KBM-7 (cell line): ENCODE results near the gene GALNT14.
"Not testable (repeated sequence)": the region's sequence is repeated elsewhere in the genome, so short reads cannot be mapped to it uniquely, and the experiment has no call there.

Experiments
- DNase-seq: peaks from one replicate; pipeline ENCODE4 v3.0.0-alpha.2; 2015
- in situ Hi-C: fragments of 300-500 bp; cut with MboI; formaldehyde crosslinking; loops from 2 replicates; pipeline ENCODE4 v1.14.3; 2020; ENCODE audit warnings: low sequenced_read_pairs, low pct_unique_long_range_greater_than_20kb, mixed read lengths

Gene GALNT14, protein sequence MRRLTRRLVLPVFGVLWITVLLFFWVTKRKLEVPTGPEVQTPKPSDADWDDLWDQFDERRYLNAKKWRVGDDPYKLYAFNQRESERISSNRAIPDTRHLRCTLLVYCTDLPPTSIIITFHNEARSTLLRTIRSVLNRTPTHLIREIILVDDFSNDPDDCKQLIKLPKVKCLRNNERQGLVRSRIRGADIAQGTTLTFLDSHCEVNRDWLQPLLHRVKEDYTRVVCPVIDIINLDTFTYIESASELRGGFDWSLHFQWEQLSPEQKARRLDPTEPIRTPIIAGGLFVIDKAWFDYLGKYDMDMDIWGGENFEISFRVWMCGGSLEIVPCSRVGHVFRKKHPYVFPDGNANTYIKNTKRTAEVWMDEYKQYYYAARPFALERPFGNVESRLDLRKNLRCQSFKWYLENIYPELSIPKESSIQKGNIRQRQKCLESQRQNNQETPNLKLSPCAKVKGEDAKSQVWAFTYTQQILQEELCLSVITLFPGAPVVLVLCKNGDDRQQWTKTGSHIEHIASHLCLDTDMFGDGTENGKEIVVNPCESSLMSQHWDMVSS

DNA sequence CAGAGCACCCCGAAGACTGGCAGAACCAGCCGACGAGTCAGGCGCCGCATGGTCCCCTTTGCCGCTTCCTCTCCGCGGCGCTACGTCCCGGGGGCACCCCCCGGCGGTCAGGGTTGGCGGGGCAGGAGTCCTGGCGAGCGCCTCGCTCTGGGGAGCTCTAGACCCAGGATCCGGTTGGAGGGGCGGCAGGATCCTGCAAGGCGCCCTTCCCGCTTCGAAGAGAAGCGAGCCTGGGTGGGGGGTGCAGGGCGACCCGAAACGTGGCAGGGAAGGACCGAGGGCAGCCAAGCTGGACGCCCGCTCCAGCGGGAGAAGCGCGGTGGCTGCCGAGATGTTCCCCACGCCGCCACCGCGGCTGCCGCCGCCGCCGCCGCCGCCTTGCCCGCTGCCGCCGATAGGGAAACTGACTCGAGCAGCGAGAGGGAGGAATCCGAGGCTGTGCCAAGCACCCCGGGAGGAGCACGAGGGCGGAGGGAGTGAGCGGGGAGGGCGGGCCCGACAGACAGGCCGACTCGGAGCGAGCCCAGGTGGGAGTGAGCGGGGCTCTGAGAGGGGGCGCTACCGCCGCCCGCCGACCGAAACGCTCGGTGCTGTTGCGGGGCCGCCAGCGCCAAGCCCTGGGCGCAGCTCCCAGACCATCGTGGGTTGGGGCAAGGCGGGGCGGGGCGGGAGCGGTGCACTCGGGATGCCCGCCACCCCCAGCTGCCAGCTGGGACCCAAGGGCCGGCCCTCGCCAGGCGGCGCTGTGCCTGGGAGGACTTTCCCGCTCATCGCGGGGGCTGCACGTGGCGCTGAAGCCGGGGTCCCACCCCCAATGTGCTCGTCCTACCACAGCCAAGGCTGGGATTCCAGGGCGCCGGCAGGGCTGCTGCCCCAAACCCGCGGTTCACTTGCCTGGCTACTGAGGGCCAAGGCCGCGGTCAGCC, at the start of gene GALNT14:
TSS of gene GALNT14 (minus strand) at position 404 of the 926 bp plus-strand sequence. CDS start at position 50, 354 bp downstream.
- peak; percentile 85 for DNase-seq
- in situ Hi-C loops, result no loop called here

DNA sequence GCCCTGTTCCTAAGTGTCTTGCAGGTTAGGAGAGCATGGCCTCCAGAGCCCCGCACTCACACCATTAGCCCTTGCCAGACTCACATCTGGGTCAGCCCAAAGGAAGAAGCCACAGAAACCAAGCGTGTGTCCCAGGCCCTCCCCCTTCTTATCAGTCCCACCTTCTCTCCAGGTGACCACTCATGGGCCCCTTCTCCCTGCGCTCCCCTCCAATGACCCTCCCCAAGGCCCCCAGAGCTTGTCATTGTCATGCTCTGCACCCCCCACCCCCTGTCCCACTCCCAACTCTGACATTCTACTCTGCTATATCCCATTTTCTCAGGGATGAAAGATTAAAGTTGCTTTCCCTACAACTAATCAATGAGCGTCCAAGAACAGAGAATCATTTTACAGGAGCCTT, 48.9 kb upstream of the GALNT14 start:
- DNase-seq, result no peak
- in situ Hi-C loops, result no loop called here

DNA sequence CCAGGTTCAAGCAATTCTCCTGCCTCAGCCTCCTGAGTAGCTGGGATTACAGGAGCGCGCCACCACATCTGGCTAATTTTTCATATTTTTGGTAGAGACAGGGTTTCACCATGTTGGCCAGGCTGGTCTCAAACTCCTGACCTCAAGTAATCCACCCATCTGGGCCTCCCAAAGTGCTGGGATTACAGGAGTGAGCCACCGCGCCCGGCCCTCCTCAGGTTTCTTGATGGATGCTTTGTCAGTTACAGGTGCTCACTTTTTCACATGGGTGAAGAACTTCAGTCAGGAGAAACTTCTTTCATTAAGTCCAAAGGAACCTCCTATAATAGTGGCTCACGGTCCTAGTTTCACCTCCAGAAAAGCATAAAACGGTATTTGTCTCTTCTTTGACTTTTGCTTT, 45.7 kb upstream of the GALNT14 start:
- in situ Hi-C loops, DNase-seq: not testable (repeated sequence)

DNA sequence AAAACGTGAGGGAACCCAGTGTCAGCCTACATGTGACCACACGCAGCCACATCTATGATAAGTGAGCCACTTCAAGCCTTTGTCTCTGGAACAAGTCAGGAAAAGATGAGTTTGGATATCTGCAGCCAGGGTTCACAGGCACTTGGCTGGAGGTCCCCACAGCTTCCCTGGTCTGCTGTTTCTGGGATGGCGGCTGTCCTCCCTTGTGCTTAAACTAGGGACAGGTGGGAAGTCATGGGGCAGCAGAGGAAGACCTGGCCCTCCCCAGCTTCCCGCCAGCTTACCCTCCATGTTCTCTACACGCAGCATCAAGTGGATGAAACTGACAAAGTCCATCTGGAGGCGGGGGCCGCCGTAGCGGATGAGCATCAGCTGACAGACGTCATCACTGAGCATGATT, 38.5 kb upstream of the GALNT14 start:
- DNase-seq, result no peak
- in situ Hi-C loops, result loop anchor here (10.0 kb wide), 1 partner anchor 158 kb away; no protein-coding TSS in a partner anchor

DNA sequence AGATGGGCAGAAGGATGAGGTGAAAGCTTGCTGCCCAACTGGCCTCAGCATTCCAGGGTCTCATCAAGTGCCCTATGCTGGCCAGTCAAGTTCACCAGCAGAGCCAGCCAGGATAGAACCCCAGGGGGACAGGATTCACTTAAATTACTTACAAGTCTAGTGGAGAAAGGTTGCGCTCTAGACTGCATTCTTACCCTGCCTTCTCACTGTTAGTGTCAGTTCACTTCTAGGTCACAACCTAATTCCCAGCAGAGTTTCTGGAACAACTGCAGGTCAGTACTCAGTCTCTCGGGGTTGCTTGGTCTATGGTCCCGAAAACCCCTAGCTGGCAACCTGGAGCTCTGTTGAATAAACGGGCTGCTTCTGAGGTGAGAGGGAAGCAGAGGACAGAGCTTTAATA, 32.9 kb upstream of the GALNT14 start:
- in situ Hi-C loops, result loop anchor here (10.0 to 25.0 kb wide), 2 partner anchors 164 to 984 kb away; no protein-coding TSS in a partner anchor
- no peak for DNase-seq

DNA sequence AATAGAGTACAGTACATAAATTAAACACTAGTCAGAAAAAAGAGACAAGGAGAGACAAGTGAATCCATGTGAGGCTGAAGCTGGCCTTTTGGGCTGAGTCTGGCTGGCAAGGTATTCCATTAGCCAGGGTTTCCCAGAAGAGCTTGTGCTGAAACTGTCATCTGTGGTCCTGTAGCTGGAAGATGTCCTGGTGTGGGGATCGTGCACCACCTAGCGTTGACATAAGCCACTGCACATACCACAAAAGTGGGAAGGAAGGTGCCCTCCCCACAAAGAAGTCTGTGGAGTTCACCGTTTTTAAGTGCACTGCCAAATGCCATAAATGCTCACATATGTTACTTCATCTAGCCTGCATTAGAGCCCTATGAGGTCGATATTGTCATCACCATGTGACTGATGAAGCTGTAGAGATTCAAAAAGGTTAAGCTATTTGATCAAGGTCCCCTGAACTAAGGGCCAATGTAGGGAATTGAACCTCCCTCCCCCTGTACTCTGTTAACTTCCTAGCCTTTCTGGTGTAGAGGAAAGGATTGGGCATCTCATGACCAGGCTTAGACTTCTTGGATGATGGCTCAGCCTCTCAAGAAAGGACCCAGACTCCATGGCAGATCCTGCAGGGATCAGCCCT, 31.9 kb upstream of the GALNT14 start:
- in situ Hi-C loops, result loop anchor here (10.0 to 25.0 kb wide), 2 partner anchors 165 to 983 kb away; no protein-coding TSS in a partner anchor
- DNase-seq, result peak; percentile 76

DNA sequence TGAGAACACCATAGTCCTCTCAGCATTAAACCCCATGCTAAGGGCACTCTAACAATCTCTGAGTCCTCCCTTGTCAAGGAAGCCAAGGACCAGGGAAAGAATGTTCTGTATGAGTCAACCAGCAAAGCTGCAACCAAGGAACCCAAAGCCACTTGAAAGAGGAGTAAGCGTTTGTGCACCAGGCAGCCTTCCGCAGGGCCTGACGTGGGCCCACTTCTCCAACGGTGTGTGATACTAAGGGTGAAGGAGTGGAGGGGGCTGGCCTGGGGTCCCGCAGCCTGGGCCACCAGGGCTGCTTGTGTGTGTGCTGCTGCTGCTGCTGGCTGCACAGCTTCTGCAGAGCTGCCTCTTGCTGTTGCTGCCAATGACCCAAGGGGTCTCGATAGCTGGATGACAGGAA, 30.1 kb upstream of the GALNT14 start:
- in situ Hi-C loops, result loop anchor here (10.0 to 25.0 kb wide), 2 partner anchors 463 to 981 kb away; no protein-coding TSS in a partner anchor
- DNase-seq, result no peak

DNA sequence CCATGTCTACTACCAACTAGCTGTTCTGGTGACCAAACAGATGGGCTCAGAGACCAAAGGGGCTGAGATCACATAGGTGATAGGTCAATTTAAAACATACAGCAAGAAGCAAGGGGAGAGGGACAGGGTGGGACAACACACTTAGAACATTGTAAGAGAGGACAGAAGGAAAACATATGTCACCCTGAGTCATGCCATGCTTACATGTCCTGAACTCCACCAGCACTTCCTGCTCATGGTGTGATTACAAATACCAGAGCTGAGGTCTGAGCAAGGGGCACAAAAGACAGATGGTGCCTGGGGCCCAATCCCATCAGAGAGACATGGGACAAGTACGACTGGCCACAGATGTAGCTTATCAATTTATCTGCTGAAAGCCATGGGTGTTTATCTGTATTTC, 28.7 kb upstream of the GALNT14 start:
- no peak for DNase-seq
- in situ Hi-C loops, result loop anchor here (10.0 to 25.0 kb wide), 2 partner anchors 462 to 980 kb away; no protein-coding TSS in a partner anchor

DNA sequence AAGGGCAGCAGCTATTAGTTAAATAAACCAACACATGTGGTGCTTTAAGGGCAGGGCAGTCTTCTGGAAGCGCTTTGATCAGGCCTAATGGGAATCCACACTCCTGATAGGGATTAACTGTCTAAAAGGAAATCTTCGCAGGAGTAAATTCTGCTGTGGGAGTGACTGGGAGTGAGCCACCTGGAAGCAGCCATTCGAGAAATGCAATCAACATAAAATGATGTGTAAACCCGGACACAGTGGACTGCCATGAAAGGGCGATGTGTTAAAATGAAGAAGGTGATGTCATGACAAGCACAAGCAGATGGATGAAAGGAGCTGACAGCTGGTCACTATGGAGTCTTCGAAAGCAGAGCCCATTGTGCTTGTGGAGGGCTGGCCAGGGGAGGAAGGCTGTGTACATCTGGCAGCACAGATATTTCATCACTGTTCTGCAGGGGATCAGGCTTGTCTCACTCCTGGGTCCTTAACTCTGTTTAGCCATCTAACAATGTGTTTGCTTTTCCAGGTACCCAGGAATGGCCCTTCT, 24.8 kb upstream of the GALNT14 start:
- no peak for DNase-seq
- in situ Hi-C loops, result loop anchor here (10.0 to 25.0 kb wide), 2 partner anchors 458 to 976 kb away; no protein-coding TSS in a partner anchor

DNA sequence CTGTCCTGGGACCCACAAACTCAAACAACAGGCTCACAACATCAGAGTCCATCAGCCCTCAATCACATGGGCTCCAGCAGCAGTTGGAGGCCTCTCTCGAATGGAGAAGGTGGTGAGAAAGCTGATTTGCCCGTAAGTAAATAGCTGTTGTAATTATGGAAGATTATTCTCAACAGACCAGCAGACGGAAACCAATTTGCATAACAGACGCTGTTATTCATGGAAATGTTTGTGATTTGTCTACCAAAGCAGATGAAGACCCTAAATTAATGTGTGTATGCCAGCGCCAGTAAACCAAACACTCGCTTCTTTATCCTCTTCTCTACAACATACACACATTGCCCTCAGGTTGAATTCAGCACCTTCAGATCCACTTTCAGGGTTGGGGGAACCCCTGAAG, 23.4 kb upstream of the GALNT14 start:
- in situ Hi-C loops, result loop anchor here (10.0 to 25.0 kb wide), 2 partner anchors 457 to 974 kb away; no protein-coding TSS in a partner anchor
- DNase-seq, result no peak

DNA sequence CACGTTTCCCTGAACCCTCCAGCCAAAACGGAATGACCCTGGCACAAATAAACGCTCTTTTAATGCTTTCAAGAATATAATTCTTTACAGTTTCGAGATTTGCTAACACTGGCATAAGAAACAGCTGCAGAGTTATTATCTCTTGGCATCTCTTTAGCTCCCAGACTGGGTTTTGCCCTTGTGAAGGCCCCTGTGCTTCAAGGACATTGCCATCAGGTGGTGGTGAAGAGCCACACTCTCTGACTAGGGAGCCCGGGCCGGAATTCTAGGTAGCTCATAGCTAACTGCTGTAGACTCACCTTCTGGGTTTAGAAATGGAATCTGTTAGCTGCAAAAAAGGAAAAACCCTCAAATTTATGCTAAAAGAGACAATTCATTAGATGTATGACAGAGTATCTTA, 13.3 kb upstream of the GALNT14 start:
- no peak for DNase-seq
- in situ Hi-C loops, result loop anchor here (25.0 kb wide), 1 partner anchor 964 kb away; no protein-coding TSS in a partner anchor

DNA sequence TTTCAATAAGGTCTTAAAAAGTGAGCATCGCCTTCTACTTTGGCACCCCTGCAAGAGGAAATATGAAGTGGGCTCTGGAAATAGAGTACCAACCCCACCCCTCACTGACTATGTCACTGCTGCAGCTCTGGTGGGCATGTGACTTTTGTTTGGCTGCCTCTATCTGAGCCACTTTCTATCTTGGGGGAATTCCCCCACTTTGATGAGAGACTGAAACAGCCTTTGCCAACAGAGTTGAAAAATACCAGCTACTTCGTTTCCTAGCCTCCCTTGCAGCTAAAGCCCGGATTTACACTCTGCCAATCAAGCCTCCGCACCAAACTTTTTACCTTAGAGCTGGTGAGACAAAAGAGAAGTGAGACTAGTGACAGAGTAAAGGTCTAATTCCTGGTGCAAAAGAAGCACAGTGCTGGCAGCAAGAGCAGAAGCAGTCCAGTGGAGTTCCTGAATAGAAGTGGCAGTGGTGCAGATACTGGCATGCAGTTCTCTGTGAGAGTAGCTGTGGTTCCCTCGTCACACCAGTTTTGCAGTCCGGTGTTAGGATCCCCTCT, 12.0 kb upstream of the GALNT14 start:
- in situ Hi-C loops, result loop anchor here (25.0 kb wide), 1 partner anchor 963 kb away; no protein-coding TSS in a partner anchor
- no peak for DNase-seq

DNA sequence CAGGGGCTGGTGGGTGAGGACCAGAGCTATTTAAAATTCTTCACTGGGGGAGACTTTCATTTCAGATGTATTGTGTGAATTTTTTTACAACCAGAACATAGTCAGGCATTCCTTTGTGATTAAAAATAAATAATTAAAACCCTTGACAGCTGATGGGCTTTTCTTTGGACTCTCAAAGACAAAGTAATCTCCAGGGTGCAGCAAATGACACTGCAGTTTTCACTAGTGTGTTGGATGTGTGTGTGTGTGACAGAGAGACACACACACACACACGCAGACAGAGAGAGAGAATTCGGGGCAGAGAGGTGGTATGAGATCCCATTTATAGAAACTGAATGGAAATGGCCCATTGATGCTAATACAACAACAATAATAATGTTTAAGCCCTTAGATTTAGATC, 10.3 kb upstream of the GALNT14 start:
- in situ Hi-C loops, result no loop called here
- no peak for DNase-seq

DNA sequence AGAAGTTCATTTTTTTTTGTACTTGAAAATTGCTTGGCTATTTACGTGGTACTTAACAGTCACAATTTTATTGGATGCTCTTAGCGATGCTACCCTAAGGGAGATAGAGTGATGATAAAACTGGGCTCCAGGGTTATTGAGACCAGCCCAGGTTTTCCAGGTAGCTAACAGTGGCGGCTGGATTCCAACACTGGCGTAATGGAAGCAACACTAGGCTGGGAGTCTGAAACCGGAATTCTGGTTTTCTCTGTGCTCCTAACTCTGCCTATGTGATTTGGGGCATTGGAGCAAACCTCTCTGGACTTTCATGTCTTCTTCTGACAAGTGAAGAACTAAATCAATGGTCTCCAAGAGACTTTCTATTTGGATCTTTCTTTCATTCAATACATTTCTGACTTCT, 9.4 kb upstream of the GALNT14 start:
- no peak for DNase-seq
- in situ Hi-C loops, result no loop called here

DNA sequence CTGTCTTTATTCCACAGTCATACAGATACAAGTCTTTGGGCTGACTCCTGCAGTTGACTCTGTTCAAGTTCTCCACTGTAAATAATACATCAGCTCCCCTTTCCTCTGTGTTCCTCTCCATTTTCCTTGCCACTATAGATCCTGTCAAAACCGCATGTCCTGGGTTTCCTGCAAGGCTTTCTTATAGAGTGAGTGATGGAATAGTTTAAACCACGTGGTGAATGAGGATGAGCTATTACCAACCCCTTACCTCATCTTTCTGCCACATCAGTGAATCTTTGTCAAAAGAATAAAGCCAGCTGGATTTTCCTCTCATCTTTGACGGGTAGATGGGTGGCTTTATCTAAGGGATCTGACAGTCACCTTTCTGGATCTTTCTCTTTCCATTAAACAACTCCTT, 3.9 kb upstream of the GALNT14 start:
- in situ Hi-C loops, result no loop called here

DNA sequence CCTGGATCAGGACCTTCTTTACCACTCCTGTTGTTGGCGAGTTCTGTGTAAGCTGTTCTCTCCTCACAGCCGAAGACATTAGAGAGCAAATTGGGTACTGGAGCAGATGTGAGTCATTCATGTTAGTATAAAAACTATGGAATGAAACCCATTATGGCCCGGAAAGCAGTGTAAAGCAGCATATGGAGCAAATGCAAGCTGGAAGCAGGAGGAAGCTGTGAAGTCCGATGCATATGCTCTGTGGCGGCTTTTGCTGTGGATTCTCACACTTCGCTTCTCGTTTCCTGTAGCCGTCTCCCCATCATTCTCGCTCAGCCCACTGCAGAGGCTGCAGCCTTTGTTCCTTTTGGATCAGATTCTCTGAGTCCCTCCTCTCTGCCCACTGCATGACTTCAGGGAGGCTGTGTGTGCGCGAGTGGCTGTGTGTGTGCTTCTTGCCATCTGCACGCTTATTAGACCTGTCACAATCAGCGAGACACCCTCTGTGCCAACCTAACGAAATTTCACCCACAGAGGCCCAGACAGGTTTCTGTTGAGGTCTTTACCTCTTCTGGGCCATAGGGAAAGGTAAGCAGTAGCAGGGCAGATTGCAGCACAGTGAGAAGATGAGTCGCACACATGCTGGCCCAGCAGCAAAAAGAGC, 3.3 kb upstream of the GALNT14 start:
- in situ Hi-C loops, result no loop called here
- no peak for DNase-seq

More for the DNA sequence above, 3.9 kb upstream of the GALNT14 start:
- DNase-seq, result no peak

DNA sequence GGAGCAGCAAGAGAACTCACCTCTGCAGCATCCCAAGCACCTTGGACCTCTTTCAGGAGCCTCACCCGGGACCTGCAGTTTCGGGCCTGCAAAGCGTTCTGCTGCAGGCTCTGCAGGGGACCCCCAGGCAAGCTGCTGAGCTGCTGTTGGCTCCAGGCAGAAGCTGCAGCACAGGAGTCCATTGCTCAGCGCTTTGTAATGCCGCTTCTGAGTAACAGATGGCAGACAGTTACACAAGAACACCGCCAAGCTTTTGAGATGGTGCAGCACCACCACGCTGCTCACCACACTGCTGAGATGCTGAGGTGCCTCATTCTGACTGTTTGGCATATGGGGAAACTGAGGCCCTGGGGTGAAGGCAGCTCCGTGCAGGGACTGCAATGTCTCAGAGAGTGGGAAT, 1.9 kb upstream of the GALNT14 start:
- in situ Hi-C loops, result no loop called here
- DNase-seq, result no peak

DNA sequence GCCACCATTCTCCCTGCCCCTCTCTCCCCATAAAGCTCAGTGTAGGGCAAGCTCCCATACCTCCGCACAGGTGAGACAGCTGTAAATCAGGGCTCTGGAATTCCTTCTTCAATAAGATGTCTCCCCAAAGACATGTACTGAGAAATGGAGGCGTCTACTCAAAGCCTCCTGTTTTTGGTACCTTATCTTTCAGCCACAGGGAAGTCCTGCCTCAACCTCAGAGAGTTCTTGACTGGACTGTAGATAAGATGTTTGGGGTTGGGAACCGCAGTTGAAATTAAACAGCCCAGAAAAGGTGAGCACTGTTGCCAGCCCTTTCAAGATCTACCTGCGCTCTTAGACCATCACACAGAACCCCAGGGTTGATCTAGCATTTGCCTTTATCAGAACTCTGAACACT, 1.4 kb upstream of the GALNT14 start:
- DNase-seq, result no peak
- in situ Hi-C loops, result no loop called here
